Measurements from ENCODE around the gene SCOC. TPM values are rescaled to one million over a fixed set of nuclear protein-coding genes. Genes with fewer than 3 reads are reported as not detected.

The SCOC gene
- total RNA-seq: 76.9 TPM
- long read RNA-seq, transcript SCOC-207 (3 exons, 1,838 nt): minor isoform, 15 of 224 reads
- long read RNA-seq, transcript SCOC-211 (4 exons, 1,959 nt): major isoform, 196 of 224 reads
- long read RNA-seq, partial matches to known transcripts: 10 of 224 reads
- long read RNA-seq, other reads (novel, unspliced or antisense): 3 of 224 reads

DNA sequence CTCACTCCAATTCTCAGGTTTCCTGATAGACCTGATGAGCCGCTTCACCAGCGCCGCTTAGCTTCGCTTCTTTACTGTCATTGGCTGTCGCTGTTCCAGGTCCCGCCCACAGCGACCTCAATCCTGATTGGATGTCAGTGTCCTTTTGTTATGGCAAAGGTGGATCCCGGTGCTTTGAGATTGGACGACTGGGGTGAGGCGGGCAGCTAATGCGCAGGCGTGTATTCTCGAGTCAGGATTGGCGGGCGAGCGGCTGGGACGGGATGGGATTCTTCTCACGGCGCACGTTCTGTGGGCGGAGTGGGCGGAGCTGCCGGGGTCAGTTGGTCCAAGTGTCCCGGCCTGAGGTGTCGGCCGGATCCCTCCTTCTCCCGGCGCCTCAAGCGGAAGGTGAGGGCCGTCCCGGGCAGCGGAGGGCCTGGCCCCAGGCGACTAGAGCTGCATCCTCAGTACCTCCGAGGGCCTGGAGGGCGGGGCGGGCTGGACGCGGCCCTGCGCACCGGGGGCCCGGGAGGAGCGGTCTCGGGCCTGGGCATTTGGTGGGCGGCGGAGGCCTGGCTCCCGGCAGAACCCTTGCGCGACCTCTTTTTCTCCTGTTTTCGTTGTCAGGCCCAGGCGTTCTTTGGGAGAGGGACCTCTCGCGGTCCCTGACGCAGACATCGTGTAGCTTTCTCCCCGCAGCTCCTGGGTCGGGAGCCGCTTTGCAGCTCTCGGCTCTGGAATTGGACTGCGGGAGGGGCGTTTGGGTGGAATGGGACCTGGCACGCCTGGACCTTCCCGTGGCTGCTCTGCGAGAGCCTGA is at the start of gene SCOC:
SCOC (plus strand) TSS at position 319 of the 802 bp plus-strand sequence. CDS start 5,525 bp downstream, outside the sequence.
- ATAC-seq: peak; percentile 99
- intact Hi-C loops (cut with micrococcal nuclease): no loop called here
- peak; percentile 99 for DNase-seq

DNA sequence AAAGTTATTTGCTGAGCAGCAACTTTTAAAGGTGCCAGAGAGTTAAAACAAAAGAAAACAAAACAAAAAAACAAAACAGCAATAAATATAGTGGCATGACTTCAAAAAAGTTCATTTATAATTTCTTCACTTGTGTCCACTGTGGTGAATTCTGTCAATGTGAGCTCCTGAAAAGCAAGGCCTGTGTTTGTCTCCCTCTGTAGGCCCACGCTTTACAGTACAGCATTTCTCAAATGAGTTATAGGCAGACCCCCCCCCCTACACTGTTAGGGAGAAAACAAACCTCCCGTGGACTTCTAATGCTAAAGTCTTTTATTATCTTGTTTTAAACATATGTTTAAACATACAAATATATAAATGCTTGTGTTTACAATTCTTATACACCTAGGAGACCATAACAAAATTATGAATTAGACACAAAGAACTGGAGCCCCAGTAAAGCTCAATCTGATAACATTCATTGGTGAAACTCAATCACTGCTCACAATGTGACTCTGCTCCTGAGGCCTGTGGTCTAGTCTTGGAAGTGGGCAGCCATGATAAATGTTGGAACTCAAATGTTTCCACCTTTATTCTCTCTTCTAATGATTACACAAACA is 47.0 kb upstream of the SCOC start:
- DNase-seq (no peak), ATAC-seq (peak; percentile 71)
- intact Hi-C loops (cut with micrococcal nuclease): no loop called here

DNA sequence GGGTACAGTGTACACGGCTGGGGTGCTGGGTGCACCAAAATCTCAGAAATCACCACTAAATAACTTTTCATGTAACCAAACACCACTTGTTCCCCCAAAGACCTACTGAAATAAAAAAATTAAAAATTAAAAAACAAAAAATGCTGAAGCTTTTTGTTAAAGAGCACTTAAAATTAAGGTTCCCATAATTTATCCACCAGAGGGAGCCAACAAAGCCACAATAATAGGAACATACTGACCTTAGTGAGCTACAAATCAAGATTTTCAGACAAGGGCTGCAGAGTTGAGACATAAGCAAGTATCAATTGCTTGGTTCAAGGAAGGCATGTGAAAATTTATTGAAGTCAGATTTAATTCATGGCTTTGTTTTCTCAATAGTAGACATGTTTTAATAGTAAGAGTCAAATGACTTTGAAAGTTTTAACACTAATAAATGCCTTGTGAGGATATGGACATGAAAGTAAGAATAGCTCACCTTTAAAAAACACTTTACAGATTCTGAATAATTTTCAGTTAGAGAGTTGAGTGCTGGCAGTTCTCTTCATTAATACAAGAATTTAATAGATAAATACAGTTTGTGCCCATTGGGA is 43.0 kb upstream of the SCOC start:
- no peak for DNase-seq
- ATAC-seq: no peak
- intact Hi-C loops (cut with micrococcal nuclease): no loop called here

DNA sequence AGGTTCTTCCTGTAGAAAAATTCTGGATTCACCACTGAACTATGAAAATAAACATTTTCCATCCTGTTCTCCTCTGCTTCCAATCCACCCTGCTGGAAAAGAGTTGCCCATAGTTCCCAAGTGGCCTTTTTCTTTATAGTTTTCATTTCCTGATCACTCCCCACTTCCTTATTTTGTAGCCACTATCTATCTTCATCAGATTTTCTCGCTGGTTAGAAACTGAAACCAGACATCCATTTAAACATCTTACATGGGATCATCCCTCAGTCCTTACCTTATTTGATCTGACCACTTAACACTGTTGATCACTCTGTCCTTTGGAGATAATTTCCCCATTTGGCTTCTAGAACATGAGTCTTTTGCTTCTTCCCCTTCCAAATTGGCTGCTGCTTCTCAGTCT is 42.2 kb upstream of the SCOC start:
- ATAC-seq (no peak), DNase-seq (no peak)
- intact Hi-C loops (cut with micrococcal nuclease): no loop called here

DNA sequence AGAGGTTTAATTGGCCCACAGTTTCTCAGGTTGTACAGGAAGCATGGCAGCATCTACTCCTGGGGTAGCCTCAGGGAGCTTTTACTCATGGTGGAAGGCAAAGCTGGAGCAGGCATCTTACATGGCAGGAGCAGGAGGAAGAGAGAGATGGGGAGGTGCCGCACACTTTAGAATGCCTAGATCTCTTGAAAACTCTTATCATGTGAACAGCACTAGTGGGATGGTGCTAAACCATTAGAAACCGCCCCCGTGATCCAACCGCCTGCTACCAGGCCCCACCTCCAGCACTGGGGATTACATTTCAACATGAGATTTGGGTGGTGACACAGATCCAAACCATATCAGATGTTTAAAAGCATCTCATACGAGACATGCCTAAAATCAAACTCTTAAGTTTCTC is 41.6 kb upstream of the SCOC start:
- DNase-seq: no peak
- intact Hi-C loops (cut with micrococcal nuclease): no loop called here
- ATAC-seq: no peak

DNA sequence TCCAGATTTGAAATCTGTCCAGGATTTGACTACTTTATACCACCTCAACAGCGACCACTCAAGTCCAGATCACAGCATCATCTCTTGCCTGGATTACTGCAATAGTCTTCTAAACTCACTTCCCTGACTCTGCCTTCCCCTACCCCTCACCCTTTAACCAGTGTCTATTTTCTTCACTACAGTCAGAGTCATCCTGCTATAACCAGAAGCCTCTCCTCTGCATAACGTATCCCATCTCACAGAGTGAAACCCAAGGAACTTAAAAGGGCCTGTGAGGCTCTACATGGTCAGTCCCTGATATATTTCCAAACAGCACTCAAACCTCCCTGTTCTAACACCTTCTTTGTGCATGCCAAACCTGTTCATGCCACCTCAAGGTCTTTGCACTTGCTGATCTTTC is 40.7 kb upstream of the SCOC start:
- intact Hi-C loops (cut with micrococcal nuclease): no loop called here
- ATAC-seq: no peak
- no peak for DNase-seq

DNA sequence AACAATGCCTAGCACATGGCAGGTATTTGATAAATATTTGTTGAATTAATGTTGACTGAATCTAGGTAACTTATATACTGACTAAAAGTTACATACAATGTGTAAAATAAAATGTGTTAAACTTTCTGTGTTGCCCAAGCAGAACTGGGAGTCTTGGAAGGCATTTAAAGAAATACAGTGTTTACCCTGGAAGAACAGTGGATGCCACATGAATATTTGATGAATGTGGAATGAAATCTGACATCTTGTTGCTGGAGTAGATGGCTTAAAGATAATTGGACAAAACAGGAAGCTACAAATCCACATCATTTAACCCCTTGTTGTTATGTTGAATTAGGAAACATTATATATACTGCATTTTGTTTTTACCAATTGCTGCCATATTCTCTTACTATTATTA is 39.9 kb upstream of the SCOC start:
- intact Hi-C loops (cut with micrococcal nuclease): no loop called here
- DNase-seq: no peak
- no peak for ATAC-seq

DNA sequence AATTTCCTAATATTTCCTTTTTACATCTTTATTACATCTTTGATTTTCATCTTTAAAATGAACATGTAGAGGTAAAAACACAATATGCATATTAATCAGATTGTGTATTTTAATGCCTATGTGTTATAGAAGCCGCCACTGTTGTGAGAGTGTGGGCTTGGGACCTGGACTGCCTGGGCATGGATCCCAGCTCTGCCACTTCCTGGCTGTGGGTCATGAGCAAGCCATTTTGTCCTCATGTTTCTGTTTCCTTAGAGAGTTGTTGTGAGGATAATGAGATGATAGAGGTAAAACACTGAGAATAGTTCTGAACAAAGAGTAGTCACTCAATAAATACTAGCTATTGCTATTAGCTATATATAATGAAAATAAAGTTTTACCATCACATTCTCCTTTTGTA is 38.4 kb upstream of the SCOC start:
- intact Hi-C loops (cut with micrococcal nuclease): no loop called here
- ATAC-seq: no peak

DNA sequence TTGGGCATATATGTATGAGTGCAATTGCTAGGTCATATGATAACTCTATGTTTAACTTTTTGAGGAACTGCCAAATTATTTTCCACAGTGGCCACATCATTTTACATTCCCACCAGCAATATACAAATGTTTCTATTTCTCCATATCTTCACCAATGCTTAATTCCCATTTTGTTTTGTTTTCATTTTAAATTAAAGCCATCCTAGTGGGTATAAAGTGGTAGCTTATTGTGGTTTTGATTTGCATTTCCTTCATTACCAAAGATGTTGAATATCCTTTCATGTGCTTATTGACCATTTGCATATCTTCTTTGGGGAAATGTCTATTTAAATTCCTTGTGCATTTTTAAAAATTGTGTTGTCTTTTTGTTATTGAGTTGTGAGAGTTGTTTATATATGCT is 36.7 kb upstream of the SCOC start:
- intact Hi-C loops (cut with micrococcal nuclease): no loop called here
- no peak for DNase-seq
- ATAC-seq: no peak

More for the DNA sequence above, 38.4 kb upstream of the SCOC start:
- DNase-seq: no peak

DNA sequence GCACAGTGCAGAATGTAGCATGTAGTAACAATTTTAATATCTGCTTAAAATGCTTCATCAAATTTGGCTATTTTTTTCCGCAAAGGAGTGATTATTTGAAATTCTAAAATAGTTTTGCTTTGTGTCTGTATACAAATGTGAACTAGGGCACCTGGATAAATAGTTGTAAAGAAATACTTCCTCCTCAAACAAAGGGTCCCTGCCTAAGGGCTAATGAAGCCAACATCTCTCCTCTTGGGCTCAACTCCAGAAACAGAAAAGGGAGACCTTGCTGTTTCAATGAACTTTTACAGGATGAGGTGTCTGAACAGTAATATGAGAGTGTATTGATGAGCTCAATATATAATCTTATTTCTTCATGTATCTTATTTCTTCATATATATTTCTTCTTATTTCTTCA is 30.8 kb upstream of the SCOC start:
- DNase-seq (no peak), ATAC-seq (no peak)
- intact Hi-C loops (cut with micrococcal nuclease): no loop called here

DNA sequence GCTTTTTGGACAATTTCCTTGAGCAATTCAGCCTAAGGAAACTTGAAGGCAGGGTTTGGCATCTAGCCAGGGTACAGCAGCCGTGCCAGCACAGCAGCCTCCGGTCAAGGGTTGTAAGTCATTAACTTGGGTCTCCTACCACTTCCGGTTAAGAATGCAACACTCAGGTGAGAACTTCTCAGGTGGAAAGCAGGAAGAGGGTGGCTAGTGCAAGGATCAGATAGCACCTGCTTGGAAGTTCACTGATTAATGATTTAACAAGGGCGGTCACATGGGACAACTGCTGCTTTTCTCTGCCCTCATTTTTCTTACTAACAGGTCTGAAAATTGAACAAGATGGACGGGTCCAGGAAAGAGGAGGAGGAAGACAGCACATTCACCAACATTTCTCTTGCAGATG is 30.1 kb upstream of the SCOC start:
- intact Hi-C loops (cut with micrococcal nuclease): no loop called here
- ATAC-seq (no peak), DNase-seq (no peak)

DNA sequence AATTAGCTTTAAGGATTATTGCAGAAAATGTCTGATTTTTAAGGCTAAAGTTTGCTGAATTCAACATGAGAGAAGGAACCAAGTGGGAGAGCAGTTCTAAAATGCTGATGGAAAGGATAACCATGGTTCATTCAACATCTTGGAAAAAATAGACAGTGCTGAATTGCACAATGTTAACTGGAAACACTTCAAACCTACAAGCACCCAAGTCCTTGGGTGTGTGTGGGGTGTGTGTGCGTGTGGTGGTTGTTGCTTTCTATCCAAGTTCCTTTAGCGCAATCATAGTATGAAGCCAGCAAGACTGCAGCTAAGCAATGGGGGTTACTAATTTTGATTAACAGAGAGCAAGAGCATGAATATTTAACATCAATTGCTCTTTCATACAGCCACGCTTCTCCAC is 29.3 kb upstream of the SCOC start:
- ATAC-seq: no peak
- no peak for DNase-seq
- intact Hi-C loops (cut with micrococcal nuclease): no loop called here

DNA sequence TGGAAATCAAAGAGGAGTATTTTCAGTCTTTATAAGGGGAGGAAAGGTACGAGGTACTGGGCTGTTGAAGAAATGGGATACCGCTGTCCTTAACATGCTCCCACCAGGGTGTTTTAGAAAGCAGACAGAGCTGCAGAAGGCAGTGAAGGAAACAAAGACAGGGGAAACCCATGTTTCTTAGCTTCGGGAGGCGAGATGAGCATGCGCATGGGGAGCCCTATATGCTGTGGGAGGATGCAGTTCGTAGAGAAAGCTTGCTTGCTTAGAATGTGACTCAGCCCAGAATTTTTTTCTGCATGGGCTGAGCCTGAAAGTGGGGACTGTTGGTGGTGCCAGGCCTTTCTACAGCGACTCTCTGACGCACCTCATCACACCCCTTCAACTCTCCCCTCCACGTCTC is 28.8 kb upstream of the SCOC start:
- ATAC-seq (no peak), DNase-seq (no peak)
- intact Hi-C loops (cut with micrococcal nuclease): no loop called here

DNA sequence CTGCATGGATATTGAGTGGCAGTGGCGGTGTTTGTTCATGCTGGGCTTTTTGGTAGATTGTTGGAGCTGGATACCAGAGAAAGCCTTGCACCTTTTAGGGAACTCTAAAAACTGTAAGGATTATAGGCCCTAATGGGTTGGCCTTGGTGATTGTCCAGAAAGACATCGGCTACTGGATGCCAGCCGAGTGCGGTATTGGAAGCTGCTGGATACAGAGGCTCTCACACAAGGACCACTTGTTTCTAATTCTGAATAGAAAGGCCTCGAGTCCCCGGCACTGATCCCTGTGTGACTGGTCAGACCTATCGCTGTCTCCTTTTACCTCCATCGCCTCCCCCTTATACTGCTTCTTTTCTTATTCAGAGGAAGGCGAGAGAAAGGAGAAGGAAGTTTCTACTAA is 27.3 kb upstream of the SCOC start:
- DNase-seq (no peak), ATAC-seq (no peak)
- intact Hi-C loops (cut with micrococcal nuclease): no loop called here

DNA sequence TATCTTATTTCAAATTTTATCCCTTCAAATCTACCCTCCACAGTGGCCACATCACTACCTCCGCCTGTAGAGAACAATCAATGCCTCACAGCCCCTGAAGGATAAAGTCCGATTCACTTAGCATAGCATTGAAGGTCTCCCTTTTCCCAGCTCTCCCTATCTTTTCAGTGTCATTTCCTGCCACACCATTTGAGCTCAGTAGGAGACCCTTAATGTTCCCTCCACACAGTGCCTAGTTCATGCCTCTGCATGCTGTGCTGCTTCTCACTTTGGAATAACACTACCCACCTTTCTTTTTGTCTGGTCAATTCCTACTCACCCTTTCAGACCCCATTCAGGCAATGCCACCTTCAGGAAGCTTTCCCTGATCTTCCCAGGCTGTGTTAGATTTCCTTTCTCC is 23.6 kb upstream of the SCOC start:
- ATAC-seq (no peak), DNase-seq (no peak)
- intact Hi-C loops (cut with micrococcal nuclease): no loop called here

DNA sequence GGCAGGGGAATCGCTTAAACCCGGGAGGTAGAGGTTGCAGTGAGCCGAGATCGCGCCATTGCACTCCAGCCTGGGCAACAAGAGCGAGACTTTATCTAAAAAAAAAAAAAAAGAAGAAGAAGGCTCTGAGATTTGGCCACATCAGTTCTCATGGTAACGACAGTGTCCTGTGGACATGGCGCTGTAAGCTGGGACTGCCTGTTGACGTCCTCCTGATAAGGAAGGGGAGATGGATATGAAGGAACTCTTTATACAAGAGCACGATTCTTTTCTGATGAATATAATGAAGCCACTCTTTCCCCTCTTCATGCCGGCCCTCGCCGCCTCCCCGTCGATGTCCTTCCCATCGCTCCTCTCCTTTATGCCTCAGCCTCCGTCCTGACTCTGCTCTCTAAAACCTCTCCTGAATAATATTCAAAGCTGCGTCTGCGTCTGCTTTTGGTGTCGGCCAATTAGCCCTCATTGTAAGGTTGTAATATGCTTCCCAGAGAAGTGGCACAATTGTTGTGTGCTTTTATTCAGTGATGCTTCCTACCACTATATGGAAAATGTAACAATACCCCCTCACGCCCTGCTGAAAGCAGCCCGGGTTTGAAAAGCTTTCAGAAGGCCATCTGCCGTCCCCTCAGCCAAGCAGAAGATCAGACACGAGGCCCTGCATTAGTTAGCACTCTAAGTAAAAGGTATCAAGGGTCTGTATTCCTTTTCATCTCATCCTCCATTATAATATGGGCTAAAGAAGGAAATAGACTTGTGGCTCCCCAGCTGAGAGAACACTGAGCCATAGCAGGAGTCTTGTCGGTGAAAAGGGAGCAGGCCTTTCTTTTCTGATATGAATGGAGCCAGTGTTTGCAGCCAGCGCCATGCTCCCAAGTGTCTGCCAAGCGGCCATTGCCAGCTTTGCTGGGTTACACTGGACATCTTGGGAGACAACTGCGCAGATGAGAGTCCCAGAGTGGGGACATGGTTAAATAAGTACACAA is 22.1 kb upstream of the SCOC start:
- ATAC-seq (no peak), DNase-seq (no peak)
- intact Hi-C loops (cut with micrococcal nuclease): no loop called here

DNA sequence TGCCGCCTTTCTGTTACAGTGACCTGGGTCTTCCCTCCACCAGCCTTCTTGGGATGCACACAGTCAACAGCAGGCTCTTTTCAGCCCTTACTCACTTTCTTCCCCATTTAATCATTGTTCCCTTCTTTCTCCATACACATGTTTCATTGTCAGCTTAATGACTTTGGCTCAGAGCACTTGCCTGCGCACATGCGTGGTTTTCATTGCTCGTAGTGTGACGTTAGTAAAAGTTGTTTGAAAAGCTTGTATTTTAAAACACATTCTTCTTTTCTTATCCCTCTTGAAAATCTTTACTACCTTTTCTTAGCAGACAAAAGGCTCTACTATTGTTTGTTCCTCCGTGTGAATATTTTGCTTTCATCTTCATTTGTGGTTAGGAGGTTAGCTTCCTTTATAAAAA is 19.7 kb upstream of the SCOC start:
- no peak for ATAC-seq
- no peak for DNase-seq
- intact Hi-C loops (cut with micrococcal nuclease): no loop called here

DNA sequence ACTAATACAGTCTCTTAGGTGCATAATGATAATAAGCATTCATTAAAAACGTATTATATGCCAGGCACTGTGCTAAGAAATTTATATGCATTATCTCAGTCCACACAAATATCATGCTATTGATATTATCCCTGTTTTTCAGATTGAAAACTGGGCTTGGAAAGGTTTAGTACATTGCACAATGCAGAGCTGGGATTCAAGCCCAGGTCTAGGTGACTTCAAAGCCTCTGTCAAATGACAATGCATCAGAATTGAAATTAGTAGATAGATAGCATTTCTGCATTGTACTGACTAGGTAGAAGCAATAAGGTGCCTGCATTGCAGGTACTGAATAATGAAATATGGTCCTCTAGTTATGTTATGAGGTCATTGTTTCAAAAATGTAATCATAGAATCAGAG is 18.2 kb upstream of the SCOC start:
- ATAC-seq (no peak), DNase-seq (no peak)
- intact Hi-C loops (cut with micrococcal nuclease): no loop called here

DNA sequence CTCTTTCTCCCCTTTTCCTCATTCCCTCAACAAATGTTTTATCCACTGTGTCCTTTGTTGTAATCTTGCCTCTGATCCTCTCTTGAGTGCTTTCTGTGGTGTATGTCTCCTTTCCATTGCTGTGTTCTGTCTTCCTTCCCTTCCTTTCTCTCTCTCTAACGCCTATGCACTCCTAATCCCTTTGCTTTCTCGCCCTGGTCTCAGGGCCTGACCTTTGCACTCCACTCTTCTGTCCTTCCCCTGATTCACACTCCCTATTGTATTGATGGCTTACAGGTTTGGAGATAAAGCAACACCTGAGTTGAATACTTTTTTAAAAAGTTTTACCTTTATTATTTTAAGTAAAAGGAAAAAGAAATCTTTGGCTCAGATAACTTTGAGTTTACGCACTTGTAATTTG is 15.6 kb upstream of the SCOC start:
- DNase-seq (no peak), ATAC-seq (no peak)
- intact Hi-C loops (cut with micrococcal nuclease): no loop called here
